Measurements from ENCODE around the gene KAZN. TPM values are rescaled to one million over a fixed set of nuclear protein-coding genes. Genes with fewer than 3 reads are reported as not detected.

The KAZN gene
- total RNA-seq, 1 donor from 2014 or later = 21.2 TPM

GRCh38 chr1:14964711-14965055 lies 366.2 kb downstream of the KAZN start:
- DNase-seq (no peak), ATAC-seq (no peak)
- Histone ChIP-seq H3K27ac (no peak overlapping the region), H3K36me3 (peaks cover 18% of the 10 kb centered on the region), H3K9me3 (no peaks in the 10 kb centered on the region), H3K27me3 (ENCODE audit: low read depth) (no peaks in the 10 kb centered on the region), H3K4me3 (no peak overlapping the region), H3K4me1 (peaks cover 17% of the 10 kb centered on the region)
- TF ChIP-seq, protein P1, sequence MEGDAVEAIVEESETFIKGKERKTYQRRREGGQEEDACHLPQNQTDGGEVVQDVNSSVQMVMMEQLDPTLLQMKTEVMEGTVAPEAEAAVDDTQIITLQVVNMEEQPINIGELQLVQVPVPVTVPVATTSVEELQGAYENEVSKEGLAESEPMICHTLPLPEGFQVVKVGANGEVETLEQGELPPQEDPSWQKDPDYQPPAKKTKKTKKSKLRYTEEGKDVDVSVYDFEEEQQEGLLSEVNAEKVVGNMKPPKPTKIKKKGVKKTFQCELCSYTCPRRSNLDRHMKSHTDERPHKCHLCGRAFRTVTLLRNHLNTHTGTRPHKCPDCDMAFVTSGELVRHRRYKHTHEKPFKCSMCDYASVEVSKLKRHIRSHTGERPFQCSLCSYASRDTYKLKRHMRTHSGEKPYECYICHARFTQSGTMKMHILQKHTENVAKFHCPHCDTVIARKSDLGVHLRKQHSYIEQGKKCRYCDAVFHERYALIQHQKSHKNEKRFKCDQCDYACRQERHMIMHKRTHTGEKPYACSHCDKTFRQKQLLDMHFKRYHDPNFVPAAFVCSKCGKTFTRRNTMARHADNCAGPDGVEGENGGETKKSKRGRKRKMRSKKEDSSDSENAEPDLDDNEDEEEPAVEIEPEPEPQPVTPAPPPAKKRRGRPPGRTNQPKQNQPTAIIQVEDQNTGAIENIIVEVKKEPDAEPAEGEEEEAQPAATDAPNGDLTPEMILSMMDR (IDR thresholded peaks at IDR 0.05) = no peak
- intact Hi-C loops (cut with DNase I) = no loop called here

DNA sequence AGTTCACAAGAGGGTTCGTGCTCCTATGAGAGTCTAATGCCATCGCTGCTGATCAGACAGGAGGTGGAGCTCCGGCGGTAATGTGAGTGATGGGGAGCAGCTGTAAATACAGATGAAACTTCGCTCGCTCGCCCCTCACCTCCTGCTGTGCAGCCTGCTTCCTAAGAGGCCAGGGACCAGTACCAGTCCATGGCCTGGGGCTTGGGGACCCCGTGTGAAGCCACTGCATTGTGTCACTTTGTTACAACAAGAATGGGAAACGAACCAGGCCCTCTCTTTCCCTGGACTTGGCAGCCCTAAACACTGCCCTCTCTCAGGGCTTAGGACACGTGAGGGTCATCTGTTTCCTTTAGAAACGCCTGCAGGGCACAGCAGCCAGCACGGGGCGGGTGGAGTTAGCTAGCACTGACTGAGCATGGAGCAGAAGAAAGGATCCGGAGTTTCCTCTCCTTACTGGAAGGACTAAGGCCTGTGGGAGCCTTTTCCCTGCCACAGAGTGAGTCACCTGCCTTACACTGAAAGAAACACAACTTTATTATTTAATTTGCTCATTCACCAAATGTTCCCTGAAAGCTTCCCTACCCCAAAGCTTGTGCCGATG lies 369.9 kb downstream of the KAZN start:
- TF ChIP-seq, protein P1 (IDR thresholded peaks at IDR 0.05) = no peak
- ATAC-seq = peak; percentile 39 to 73
- peak overlapping the region; percentile 57 for H3K27ac ChIP-seq
- peaks cover 40% of the 10 kb centered on the region for H3K4me1 ChIP-seq
- DNase-seq = no peak
- intact Hi-C loops (cut with DNase I) = no loop called here
- H3K27me3 ChIP-seq (ENCODE audit: low read depth) = no peaks in the 10 kb centered on the region
- no peaks in the 10 kb centered on the region for H3K36me3 ChIP-seq
- H3K9me3 ChIP-seq = no peaks in the 10 kb centered on the region
- H3K4me3 ChIP-seq = no peak overlapping the region

GRCh38 chr1:14969006-14969405 lies 370.5 kb downstream of the KAZN start:
- ATAC-seq = no peak
- H3K9me3 ChIP-seq = no peaks in the 10 kb centered on the region
- H3K4me3 ChIP-seq = no peak overlapping the region
- intact Hi-C loops (cut with DNase I) = no loop called here
- no peaks in the 10 kb centered on the region for H3K36me3 ChIP-seq
- peak overlapping the region; percentile 57 for H3K27ac ChIP-seq
- no peak for DNase-seq
- no peaks in the 10 kb centered on the region for H3K27me3 ChIP-seq (ENCODE audit: low read depth)
- TF ChIP-seq, protein P1 (IDR thresholded peaks at IDR 0.05) = no peak
- H3K4me1 ChIP-seq = peaks cover 40% of the 10 kb centered on the region

GRCh38 chr1:14970115-14970798 lies 371.8 kb downstream of the KAZN start:
- peak; percentile 46 to 59 for ATAC-seq
- Histone ChIP-seq H3K9me3 (no peaks in the 10 kb centered on the region), H3K27me3 (ENCODE audit: low read depth) (no peaks in the 10 kb centered on the region), H3K4me3 (no peak overlapping the region), H3K36me3 (no peaks in the 10 kb centered on the region), H3K27ac (no peak overlapping the region), H3K4me1 (peaks cover 40% of the 10 kb centered on the region)
- no peak for DNase-seq
- intact Hi-C loops (cut with DNase I) = no loop called here
- TF ChIP-seq, protein P1 (IDR thresholded peaks at IDR 0.05) = no peak

- DNase-seq (no peak), ATAC-seq (no peak)
- Histone ChIP-seq H3K36me3 (no peaks in the 10 kb centered on the region), H3K27ac (no peak overlapping the region), H3K27me3 (ENCODE audit: low read depth) (no peaks in the 10 kb centered on the region), H3K9me3 (no peaks in the 10 kb centered on the region), H3K4me1 (peaks cover 40% of the 10 kb centered on the region), H3K4me3 (no peak overlapping the region)
- TF ChIP-seq, protein P1 (IDR thresholded peaks at IDR 0.05) = no peak
- intact Hi-C loops (cut with DNase I) = no loop called here
These were observed 372.3 kb downstream of the KAZN start for GRCh38 chr1:14970799-14971141.
